HFFc6 (cell line): ENCODE results near the gene BRI3. TPM values are rescaled to one million over a fixed set of nuclear protein-coding genes. Genes with fewer than 3 reads are reported as not detected.

Experiments used
- DNase-seq: peaks from one replicate; pipeline ENCODE4 v3.0.0-alpha.2; 2018
- H3K27ac Mint-ChIP-seq: 2 replicates; pipeline ENCODE4 v1.8.0; 2020; ENCODE audit warnings: mild to moderate bottlenecking, mixed read lengths
- H3K27me3 Mint-ChIP-seq: 2 replicates; pipeline ENCODE4 v1.8.0; 2021; ENCODE audit warnings: mild to moderate bottlenecking, moderate library complexity, mixed read lengths; ENCODE audit not compliant: insufficient read depth
- H3K36me3 Mint-ChIP-seq: 2 replicates; pipeline ENCODE4 v1.8.0; 2021; ENCODE audit warnings: low read depth, mixed read lengths
- H3K4me1 Mint-ChIP-seq: 2 replicates; pipeline ENCODE4 v1.8.0; 2020; ENCODE audit warnings: low read depth, mixed read lengths
- H3K4me3 Mint-ChIP-seq: 2 replicates; pipeline ENCODE4 v1.8.0; 2020; ENCODE audit warnings: mild to moderate bottlenecking, moderate library complexity, mixed read lengths
- H3K9me3 Mint-ChIP-seq: 2 replicates; pipeline ENCODE4 v1.8.0; 2020; ENCODE audit warnings: mild to moderate bottlenecking, mixed read lengths
- total RNA-seq, 6 experiments: library from RNA; stranded (reverse); fragmentation: NEBNext Ultra II Directional; extraction: Animal tissue kit (Norgen Biotek cat#: 25700); gene quantifications; 2 replicates in 1 of 6; 3 replicates in 5 of 6; pipeline ENCODE4 v1.2.3, GENCODE V29; 2021
- TF ChIP-seq, protein P1 (sequence below): fragments of 200-600 bp; sonication (generic); IDR thresholded peaks from 2 replicates; pipeline ENCODE4 v1.5.0; 2021; ENCODE audit warnings: antibody characterized with exemption, mild to moderate bottlenecking

Gene BRI3
- total RNA-seq, 6 experiments from 2014 or later = 288 to 304 (median 295) TPM

DNA sequence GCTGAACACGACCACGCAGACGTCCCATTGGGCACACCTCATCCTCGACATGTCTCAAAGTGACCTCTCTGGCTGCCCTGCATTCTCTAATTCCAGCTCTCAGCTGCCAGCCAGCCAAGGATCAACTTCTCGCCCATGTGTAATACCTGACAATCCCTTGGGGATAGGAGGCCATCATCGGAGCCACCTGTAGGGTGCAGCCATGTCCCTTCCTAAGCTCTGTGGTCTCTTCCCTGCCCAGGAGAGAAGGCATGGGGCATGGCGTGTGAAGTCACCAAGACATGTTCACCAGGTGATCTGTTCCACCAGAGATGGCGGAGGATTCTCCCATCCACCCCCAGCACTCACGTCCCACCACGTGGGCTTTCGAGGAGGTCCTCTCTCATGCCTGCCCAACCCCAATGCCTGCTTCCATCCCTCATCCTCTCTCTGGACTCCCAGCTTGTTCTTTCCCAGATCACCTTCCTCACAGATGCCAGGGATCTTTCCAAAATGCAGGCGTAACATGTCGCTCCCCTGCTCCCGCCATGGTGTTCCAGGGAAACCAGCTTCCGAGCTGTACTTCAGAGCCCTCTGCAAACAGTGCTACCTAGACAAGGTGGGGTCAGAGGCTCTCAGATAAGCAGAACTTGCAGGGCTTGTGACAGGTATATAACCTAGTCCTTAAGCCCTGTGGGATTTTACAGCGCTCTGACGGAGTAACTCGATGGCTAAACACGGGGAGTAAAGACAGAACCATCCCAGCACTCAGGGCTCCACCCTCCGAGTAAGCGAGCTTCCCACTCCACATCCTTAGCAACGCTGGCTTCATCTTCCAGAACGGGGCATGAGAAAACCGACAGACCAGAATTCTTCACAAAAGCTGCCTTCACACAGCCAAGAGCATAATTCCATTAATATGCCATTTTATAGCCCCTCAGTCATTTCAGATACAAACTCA lies 41.1 kb downstream of the BRI3 start:
- no peak overlapping the region for H3K27ac Mint-ChIP-seq
- H3K4me1 Mint-ChIP-seq = peaks cover 26% of the 10 kb centered on the region
- TF ChIP-seq, protein P1, sequence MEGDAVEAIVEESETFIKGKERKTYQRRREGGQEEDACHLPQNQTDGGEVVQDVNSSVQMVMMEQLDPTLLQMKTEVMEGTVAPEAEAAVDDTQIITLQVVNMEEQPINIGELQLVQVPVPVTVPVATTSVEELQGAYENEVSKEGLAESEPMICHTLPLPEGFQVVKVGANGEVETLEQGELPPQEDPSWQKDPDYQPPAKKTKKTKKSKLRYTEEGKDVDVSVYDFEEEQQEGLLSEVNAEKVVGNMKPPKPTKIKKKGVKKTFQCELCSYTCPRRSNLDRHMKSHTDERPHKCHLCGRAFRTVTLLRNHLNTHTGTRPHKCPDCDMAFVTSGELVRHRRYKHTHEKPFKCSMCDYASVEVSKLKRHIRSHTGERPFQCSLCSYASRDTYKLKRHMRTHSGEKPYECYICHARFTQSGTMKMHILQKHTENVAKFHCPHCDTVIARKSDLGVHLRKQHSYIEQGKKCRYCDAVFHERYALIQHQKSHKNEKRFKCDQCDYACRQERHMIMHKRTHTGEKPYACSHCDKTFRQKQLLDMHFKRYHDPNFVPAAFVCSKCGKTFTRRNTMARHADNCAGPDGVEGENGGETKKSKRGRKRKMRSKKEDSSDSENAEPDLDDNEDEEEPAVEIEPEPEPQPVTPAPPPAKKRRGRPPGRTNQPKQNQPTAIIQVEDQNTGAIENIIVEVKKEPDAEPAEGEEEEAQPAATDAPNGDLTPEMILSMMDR = no peak
- H3K9me3 Mint-ChIP-seq = no peaks in the 10 kb centered on the region
- peaks cover 3% of the 10 kb centered on the region; the same call in 1 of the 2 replicates for H3K36me3 Mint-ChIP-seq
- no peak overlapping the region for H3K4me3 Mint-ChIP-seq
- no peak for DNase-seq
- H3K27me3 Mint-ChIP-seq = no peaks in the 10 kb centered on the region

DNA sequence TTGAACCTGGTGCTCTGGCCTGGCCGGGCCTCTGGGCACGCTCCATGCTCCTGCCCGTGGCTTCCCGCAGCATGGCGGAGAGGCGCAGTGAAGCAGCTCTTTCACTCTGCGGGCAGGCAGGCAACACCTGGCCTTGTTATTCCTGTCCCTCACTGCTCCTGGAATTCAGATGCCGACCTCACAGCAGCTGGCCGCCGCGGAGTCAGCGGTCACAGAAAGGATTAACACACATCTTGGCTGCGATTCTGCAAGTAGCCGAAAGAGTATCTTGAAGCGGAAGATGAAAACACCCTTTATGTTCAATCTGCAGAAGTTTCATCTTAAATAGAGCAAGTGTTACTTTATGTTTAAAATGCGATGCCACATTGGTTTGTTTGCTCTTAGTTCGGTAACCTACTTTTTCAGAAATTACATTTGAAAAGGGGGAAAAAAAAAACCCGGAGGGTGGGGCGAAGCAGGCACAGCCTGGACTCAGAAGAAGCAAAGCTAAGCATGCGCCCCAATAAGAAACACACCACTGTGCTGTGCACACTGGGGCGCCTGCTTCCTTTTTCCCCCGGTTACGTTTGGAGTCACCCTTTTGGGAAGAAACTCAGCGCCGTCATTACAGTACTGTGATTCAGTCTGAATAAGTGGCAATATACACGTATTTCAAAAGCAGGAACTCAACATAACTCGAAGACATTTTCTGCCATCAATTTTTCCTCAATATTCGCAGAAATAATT lies 42.3 kb downstream of the BRI3 start:
- Mint-ChIP-seq H3K27me3 (no peaks in the 10 kb centered on the region), H3K36me3 (no peaks in the 10 kb centered on the region; the same call in 1 of the 2 replicates), H3K4me3 (peak overlapping the region; percentile 34; the same call in 1 of the 2 replicates), H3K27ac (no peak overlapping the region), H3K4me1 (peaks cover 29% of the 10 kb centered on the region), H3K9me3 (no peaks in the 10 kb centered on the region)
- no peak for DNase-seq
- TF ChIP-seq, protein P1 = no peak

DNA sequence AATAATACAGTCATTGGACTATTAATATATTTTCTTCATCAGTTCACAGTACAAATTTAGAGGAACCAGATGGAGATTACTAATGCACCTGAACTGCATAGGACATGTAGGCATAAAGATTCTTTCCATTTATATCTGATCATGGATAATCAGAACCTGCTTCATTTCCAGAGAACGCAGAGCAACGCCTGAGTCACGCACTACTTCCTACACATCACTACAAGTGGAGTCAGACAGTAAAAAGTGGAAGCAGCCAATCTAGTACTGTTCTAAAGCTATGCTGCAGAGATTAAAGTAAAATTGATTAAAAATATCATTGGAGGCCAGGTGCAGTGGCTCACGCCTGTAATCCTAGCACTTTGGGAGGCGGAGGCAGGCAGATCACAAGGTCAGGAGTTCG lies 43.3 kb downstream of the BRI3 start:
- no peaks in the 10 kb centered on the region for H3K9me3 Mint-ChIP-seq

DNA sequence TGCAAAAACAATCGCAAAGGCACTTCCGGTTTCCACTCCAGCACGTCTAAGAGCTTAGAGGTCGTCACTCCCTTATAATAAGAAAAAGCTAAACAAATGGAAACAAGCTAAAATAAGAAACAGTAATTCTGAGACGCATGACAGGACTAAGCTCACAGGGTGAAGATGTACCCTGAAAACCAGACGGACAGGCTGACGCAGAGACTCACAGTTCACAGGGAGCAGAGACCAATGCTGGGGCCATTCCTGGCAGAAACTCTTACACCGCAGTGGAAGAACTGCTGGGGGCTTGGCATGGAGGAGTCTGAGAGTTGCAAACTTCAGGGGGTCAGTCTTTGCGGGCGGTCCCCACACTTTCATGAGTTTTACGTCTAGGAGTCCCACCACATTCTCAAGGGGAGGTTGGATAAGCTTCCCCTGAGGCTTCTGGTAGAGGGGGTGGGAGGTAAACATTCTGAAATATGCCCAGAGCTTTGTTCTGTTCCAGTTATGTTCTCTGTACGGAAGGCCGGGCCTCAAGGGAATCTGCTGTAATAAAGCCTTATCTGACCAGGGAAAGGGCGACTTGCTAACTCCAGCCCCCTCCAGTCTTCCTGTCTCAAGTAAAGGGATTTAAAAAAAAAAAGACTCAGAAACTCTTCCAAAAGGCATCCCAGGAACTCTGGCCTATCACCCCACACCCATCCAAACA lies 47.8 kb downstream of the BRI3 start:
- Mint-ChIP-seq H3K4me3 (no peak overlapping the region), H3K9me3 (peaks cover 10% of the 10 kb centered on the region), H3K27me3 (no peaks in the 10 kb centered on the region), H3K4me1 (peaks cover 32% of the 10 kb centered on the region), H3K36me3 (peaks cover 17% of the 10 kb centered on the region), H3K27ac (peak overlapping the region; percentile 62; the same call in 1 of the 2 replicates)
- TF ChIP-seq, protein P1 = no peak
- no peak for DNase-seq

More for the DNA sequence above, 43.3 kb downstream of the BRI3 start:
- peaks cover 36% of the 10 kb centered on the region for H3K4me1 Mint-ChIP-seq
- H3K36me3 Mint-ChIP-seq = peaks cover 1% of the 10 kb centered on the region
- no peak overlapping the region for H3K4me3 Mint-ChIP-seq
- no peak for DNase-seq
- TF ChIP-seq, protein P1 = no peak
- H3K27ac Mint-ChIP-seq = no peak overlapping the region
- H3K27me3 Mint-ChIP-seq = no peaks in the 10 kb centered on the region

DNA sequence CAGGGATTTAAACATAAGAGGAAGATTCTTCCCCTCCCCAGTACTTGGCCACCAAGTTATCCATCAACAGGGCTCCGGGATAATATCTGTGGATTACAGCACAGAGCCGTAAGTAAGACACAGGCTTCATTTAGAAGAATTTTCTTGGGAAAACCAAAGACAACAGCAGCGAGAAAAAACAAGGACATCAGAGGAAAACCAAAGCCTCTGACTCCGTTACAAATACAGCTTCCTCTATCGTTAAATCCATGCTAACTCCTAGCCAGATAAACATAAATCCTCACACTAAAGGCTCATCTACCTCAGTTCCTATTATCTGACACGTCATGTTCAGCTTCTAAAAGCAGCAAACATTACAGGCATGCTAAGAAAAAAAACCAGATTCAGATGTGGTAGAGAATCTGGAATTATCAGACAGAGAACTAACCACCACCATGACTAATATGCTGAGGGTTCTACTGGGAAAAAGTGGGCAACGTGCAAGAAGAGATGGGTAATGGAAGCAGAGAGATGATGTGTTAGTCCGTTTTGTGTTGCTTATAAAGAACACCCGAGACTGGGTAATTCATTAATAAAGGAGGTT lies 48.4 kb downstream of the BRI3 start:
- Mint-ChIP-seq H3K9me3 (peaks cover 10% of the 10 kb centered on the region), H3K36me3 (peaks cover 17% of the 10 kb centered on the region), H3K4me1 (peaks cover 33% of the 10 kb centered on the region), H3K27ac (peak overlapping the region; percentile 62), H3K27me3 (no peaks in the 10 kb centered on the region), H3K4me3 (no peak overlapping the region)
- TF ChIP-seq, protein P1 = no peak
- DNase-seq = no peak
